Activated CD4-positive, alpha-beta memory T cell treated with anti-CD3 and anti-CD28 coated beads, Interleukin-2, amount 10 ng/mL, durations not matched to agents 7 days and 5 days (primary cell): ENCODE results near the gene NPTXR. TPM values are rescaled to one million over a fixed set of nuclear protein-coding genes. Genes with fewer than 3 reads are reported as not detected.
A peak's percentile ranks its signal among the peaks of the same experiment; 100 is the strongest.

Experiments used
- CTCF ChIA-PET: fragments of 350-600 bp; sonication (Branson Sonifier 250); formaldehyde crosslinking; loops from one replicate; lab custom pipeline; 2021; ENCODE audit warnings: antibody characterized with exemption, inconsistent platforms; lab: Charles Lee
- POLR2A ChIA-PET: fragments of 350-600 bp; sonication (Branson Sonifier 250); formaldehyde crosslinking; loops from one replicate; lab custom pipeline; 2021; ENCODE audit warnings: antibody characterized with exemption; lab: Charles Lee
- DNase-seq: peaks from one replicate; pipeline ENCODE4 v3.0.0-alpha.2; 2020
- H3K27ac Mint-ChIP-seq: one replicate; pipeline ENCODE4 v1.8.0; 2021; ENCODE audit warnings: mild to moderate bottlenecking, mixed read lengths
- H3K27me3 Mint-ChIP-seq: one replicate; pipeline ENCODE4 v1.8.0; 2021; ENCODE audit warnings: mixed read lengths
- H3K36me3 Mint-ChIP-seq: one replicate; pipeline ENCODE4 v1.8.0; 2021; ENCODE audit warnings: low read depth, mixed read lengths
- H3K4me1 Mint-ChIP-seq: one replicate; pipeline ENCODE4 v1.8.0; 2021; ENCODE audit warnings: mixed read lengths
- H3K4me3 Mint-ChIP-seq: one replicate; pipeline ENCODE4 v1.8.0; 2021; ENCODE audit warnings: mild to moderate bottlenecking, mixed read lengths
- H3K9me3 Mint-ChIP-seq: one replicate; pipeline ENCODE4 v1.8.0; 2021; ENCODE audit warnings: mixed read lengths
- total RNA-seq, 2 experiments: library from RNA; stranded (reverse); gene quantifications; one replicate each; pipeline ENCODE4 v1.2.3, GENCODE V29; 2021

The NPTXR gene
- 1 to 10 TPM in 1 of 2 experiments, under 1 TPM in 1; 0.91 to 1.3 TPM for total RNA-seq

- peak; percentile 33 for DNase-seq
- no peak within 1 kb of the TSS for H3K27ac Mint-ChIP-seq
- ChIA-PET POLR2A (interaction anchor here (0.8 to 2.1 kb wide), 10 partner anchors 10 to 475 kb away, joined by 3 to 8 read pairs (median 3); partner anchors contain the start of gene SUN2), CTCF (interaction anchor here (0.8 to 2.2 kb wide), 9 partner anchors 10 to 538 kb away, joined by 3 to 18 read pairs (median 4); no protein-coding TSS in a partner anchor)
- no peaks in the 10 kb centered on the region for H3K9me3 Mint-ChIP-seq
- peaks cover 14% of the 10 kb centered on the region for H3K4me1 Mint-ChIP-seq
- H3K27me3 Mint-ChIP-seq: peaks cover 53% of the 10 kb centered on the region
- no peaks in the 10 kb centered on the region for H3K36me3 Mint-ChIP-seq
- H3K4me3 Mint-ChIP-seq: peak within 1 kb of the TSS; percentile 58
Measured at GRCh38 chr22:38843657-38844314, at the start of gene NPTXR. Gene NPTXR, minus strand, starts transcription at chr22:38844028.

GRCh38 chr22:38891256-38891655 is 47.4 kb upstream of the NPTXR start:
- ChIA-PET CTCF (no interaction called here), POLR2A (no interaction called here)
- Mint-ChIP-seq H3K9me3 (peaks cover 2% of the 10 kb centered on the region), H3K4me3 (no peak overlapping the region), H3K36me3 (no peaks in the 10 kb centered on the region), H3K27me3 (peaks cover 46% of the 10 kb centered on the region), H3K4me1 (no peaks in the 10 kb centered on the region), H3K27ac (no peak overlapping the region)
- no peak for DNase-seq

GRCh38 chr22:38890377-38890776 is 46.5 kb upstream of the NPTXR start:
- DNase-seq: no peak
- CTCF ChIA-PET: interaction anchor here (0.7 kb wide), 1 partner anchor 29 kb away, joined by 3 read pairs; no protein-coding TSS in a partner anchor
- Mint-ChIP-seq H3K4me3 (no peak overlapping the region), H3K9me3 (peaks cover 2% of the 10 kb centered on the region), H3K4me1 (no peaks in the 10 kb centered on the region), H3K36me3 (no peaks in the 10 kb centered on the region), H3K27ac (no peak overlapping the region), H3K27me3 (peaks cover 41% of the 10 kb centered on the region)
- POLR2A ChIA-PET: interaction anchor here (0.6 kb wide), 1 partner anchor 466 kb away, joined by 3 read pairs; no protein-coding TSS in a partner anchor

GRCh38 chr22:38886333-38886732 is 42.5 kb upstream of the NPTXR start:
- H3K9me3 Mint-ChIP-seq: peaks cover 2% of the 10 kb centered on the region
- no peaks in the 10 kb centered on the region for H3K36me3 Mint-ChIP-seq
- H3K27ac Mint-ChIP-seq: no peak overlapping the region
- no peak overlapping the region for H3K4me3 Mint-ChIP-seq
- H3K27me3 Mint-ChIP-seq: peaks cover 18% of the 10 kb centered on the region
- CTCF ChIA-PET: interaction anchor here (0.7 kb wide), 1 partner anchor 17 kb away, joined by 3 read pairs; no protein-coding TSS in a partner anchor
- no peak for DNase-seq
- POLR2A ChIA-PET: interaction anchor here (0.7 kb wide), 1 partner anchor 20 kb away, joined by 3 read pairs; no protein-coding TSS in a partner anchor
- peaks cover 11% of the 10 kb centered on the region for H3K4me1 Mint-ChIP-seq

GRCh38 chr22:38882972-38883622 is 39.3 kb upstream of the NPTXR start:
- Mint-ChIP-seq H3K4me1 (peaks cover 11% of the 10 kb centered on the region), H3K27me3 (peaks cover 19% of the 10 kb centered on the region), H3K36me3 (no peaks in the 10 kb centered on the region), H3K9me3 (peaks cover under 1% of the 10 kb centered on the region), H3K27ac (no peak overlapping the region), H3K4me3 (no peak overlapping the region)
- CTCF ChIA-PET: no interaction called here
- DNase-seq: no peak
- POLR2A ChIA-PET: no interaction called here

- POLR2A ChIA-PET: no interaction called here
Measured at GRCh38 chr22:38881997-38882879, 38.4 kb upstream of the NPTXR start.

GRCh38 chr22:38881464-38881871 is 37.6 kb upstream of the NPTXR start:
- Mint-ChIP-seq H3K9me3 (no peaks in the 10 kb centered on the region), H3K27ac (no peak overlapping the region), H3K36me3 (no peaks in the 10 kb centered on the region), H3K27me3 (peaks cover 18% of the 10 kb centered on the region), H3K4me3 (no peak overlapping the region), H3K4me1 (peaks cover 11% of the 10 kb centered on the region)
- DNase-seq: no peak
- CTCF ChIA-PET: no interaction called here
- POLR2A ChIA-PET: no interaction called here

More at GRCh38 chr22:38881997-38882879, 38.4 kb upstream of the NPTXR start:
- peaks cover 11% of the 10 kb centered on the region for H3K4me1 Mint-ChIP-seq
- no peak for DNase-seq
- CTCF ChIA-PET: no interaction called here
- H3K27ac Mint-ChIP-seq: no peak overlapping the region
- H3K4me3 Mint-ChIP-seq: no peak overlapping the region
- peaks cover 16% of the 10 kb centered on the region for H3K27me3 Mint-ChIP-seq
- H3K9me3 Mint-ChIP-seq: no peaks in the 10 kb centered on the region
- H3K36me3 Mint-ChIP-seq: no peaks in the 10 kb centered on the region

- Mint-ChIP-seq H3K4me1 (peaks cover 13% of the 10 kb centered on the region), H3K4me3 (no peak overlapping the region), H3K27ac (no peak overlapping the region), H3K36me3 (no peaks in the 10 kb centered on the region), H3K27me3 (peaks cover 21% of the 10 kb centered on the region), H3K9me3 (no peaks in the 10 kb centered on the region)
- no peak for DNase-seq
- POLR2A ChIA-PET: no interaction called here
- CTCF ChIA-PET: interaction anchor here (2.2 kb wide), 1 partner anchor 10 kb away, joined by 7 read pairs; no protein-coding TSS in a partner anchor
Measured at GRCh38 chr22:38879961-38880360, 36.1 kb upstream of the NPTXR start.

GRCh38 chr22:38879108-38879729 is 35.4 kb upstream of the NPTXR start:
- Mint-ChIP-seq H3K27ac (no peak overlapping the region), H3K36me3 (no peaks in the 10 kb centered on the region), H3K4me3 (no peak overlapping the region), H3K27me3 (peaks cover 20% of the 10 kb centered on the region), H3K4me1 (peaks cover 18% of the 10 kb centered on the region), H3K9me3 (no peaks in the 10 kb centered on the region)
- ChIA-PET CTCF (interaction anchor here (2.2 kb wide), 1 partner anchor 9 kb away, joined by 7 read pairs; no protein-coding TSS in a partner anchor), POLR2A (no interaction called here)
- DNase-seq: no peak

GRCh38 chr22:38878001-38878400 is 34.2 kb upstream of the NPTXR start:
- ChIA-PET POLR2A (no interaction called here), CTCF (interaction anchor here (0.7 kb wide), 1 partner anchor 125 kb away, joined by 3 read pairs; no protein-coding TSS in a partner anchor)
- Mint-ChIP-seq H3K27me3 (peaks cover 27% of the 10 kb centered on the region), H3K27ac (no peak overlapping the region), H3K36me3 (no peaks in the 10 kb centered on the region), H3K9me3 (no peaks in the 10 kb centered on the region), H3K4me1 (peaks cover 26% of the 10 kb centered on the region), H3K4me3 (no peak overlapping the region)
- DNase-seq: no peak

GRCh38 chr22:38874529-38875222 is 30.8 kb upstream of the NPTXR start:
- no peaks in the 10 kb centered on the region for H3K9me3 Mint-ChIP-seq
- H3K36me3 Mint-ChIP-seq: peaks cover 9% of the 10 kb centered on the region
- H3K4me1 Mint-ChIP-seq: peaks cover 38% of the 10 kb centered on the region
- peak overlapping the region; percentile 65 for H3K27ac Mint-ChIP-seq
- CTCF ChIA-PET: interaction anchor here (0.9 to 1.0 kb wide), 2 partner anchors 106 to 128 kb away, joined by 4 to 6 read pairs; no protein-coding TSS in a partner anchor
- peak overlapping the region; percentile 25 for H3K4me3 Mint-ChIP-seq
- peaks cover 22% of the 10 kb centered on the region for H3K27me3 Mint-ChIP-seq
- POLR2A ChIA-PET: interaction anchor here (1.3 to 5.6 kb wide), 5 partner anchors 79 to 444 kb away, joined by 3 to 51 read pairs (median 4); partner anchors contain the start of gene RPL3
- no peak for DNase-seq
